ENCODE data around the gene RPS21.
"Not testable (repeated sequence)": the region's sequence is repeated elsewhere in the genome, so short reads cannot be mapped to it uniquely, and the experiment has no call there.

Gene RPS21

DNA sequence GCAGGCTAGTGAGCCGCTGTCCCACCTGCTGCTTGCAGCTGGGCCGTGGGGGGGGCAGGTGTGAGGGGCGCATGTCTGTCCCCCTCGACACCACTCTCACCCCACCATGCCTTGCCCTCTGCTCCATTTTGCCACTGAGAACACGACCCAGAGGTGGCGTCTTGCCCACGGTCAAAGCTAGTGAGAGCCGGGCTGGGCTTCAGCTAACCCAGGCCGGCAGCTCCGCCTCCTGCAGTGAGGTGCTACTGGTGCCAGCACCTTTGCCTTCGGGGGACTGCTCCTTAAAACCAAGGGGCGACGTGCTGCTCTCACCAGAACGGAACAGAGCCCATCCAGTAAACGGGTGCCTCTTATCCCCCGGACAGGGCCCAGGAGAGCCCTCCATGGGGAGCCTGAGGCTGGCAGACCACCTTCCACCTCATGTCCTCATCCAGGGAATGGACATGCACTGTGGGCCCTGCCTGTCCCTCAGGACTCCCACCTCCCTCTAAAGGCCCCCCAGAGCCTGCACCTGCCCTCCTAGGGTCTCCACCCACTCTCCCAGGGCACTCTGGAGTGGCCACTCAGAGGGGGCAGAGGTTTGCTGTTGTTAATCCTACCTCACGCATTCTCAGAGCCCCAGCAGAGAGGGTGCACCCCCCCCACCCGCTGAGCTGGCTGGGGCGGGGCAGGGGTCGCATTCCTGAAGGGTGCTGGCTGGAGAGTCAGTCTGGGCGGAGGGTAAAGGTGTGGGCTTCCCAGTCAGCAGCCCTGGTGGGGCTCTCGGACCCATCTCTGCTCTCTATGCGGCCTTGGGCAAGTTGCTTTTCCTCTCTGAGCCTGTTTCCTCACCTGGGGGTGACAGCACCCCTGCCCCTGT is 37.6 kb downstream of the RPS21 start:
- Histone ChIP-seq H3K9me2 (replicated peaks; ENCODE audit: low read depth, low read length) (no peaks in the 10 kb centered on the region), H3F3A (ENCODE audit: low read depth) (no peaks in the 10 kb centered on the region), H3K4me2 (ENCODE audit: low read depth, low read length, poor library complexity, severe bottlenecking) (no peak overlapping the region), H3K9ac (ENCODE audit: low read depth, low read length, poor library complexity, severe bottlenecking) (no peak overlapping the region), H3K4me3 (ENCODE audit: low read length, poor library complexity, severe bottlenecking) (no peak overlapping the region), H2AFZ (ENCODE audit: low read length) (no peak overlapping the region), H4K20me1 (ENCODE audit: insufficient read depth, low read length, poor library complexity, severe bottlenecking) (no peaks in the 10 kb centered on the region), H3K4me1 (ENCODE audit: insufficient read depth, low read length, poor library complexity, severe bottlenecking) (no peaks in the 10 kb centered on the region), H3K9me3 (ENCODE audit: insufficient read depth, low read depth, low read length) (no peaks in the 10 kb centered on the region), H3K27me3 (ENCODE audit: insufficient read depth, low read length, poor library complexity, severe bottlenecking) (no peaks in the 10 kb centered on the region), H3K36me3 (ENCODE audit: insufficient read depth, low read length) (no peaks in the 10 kb centered on the region), H3K79me2 (ENCODE audit: insufficient read depth, low read length) (no peaks in the 10 kb centered on the region)
- no peak for TF ChIP-seq EZH2phosphoT487 (IDR thresholded peaks at IDR 0.05; ENCODE audit: borderline replicate concordance)
- TF ChIP-seq, protein P1, sequence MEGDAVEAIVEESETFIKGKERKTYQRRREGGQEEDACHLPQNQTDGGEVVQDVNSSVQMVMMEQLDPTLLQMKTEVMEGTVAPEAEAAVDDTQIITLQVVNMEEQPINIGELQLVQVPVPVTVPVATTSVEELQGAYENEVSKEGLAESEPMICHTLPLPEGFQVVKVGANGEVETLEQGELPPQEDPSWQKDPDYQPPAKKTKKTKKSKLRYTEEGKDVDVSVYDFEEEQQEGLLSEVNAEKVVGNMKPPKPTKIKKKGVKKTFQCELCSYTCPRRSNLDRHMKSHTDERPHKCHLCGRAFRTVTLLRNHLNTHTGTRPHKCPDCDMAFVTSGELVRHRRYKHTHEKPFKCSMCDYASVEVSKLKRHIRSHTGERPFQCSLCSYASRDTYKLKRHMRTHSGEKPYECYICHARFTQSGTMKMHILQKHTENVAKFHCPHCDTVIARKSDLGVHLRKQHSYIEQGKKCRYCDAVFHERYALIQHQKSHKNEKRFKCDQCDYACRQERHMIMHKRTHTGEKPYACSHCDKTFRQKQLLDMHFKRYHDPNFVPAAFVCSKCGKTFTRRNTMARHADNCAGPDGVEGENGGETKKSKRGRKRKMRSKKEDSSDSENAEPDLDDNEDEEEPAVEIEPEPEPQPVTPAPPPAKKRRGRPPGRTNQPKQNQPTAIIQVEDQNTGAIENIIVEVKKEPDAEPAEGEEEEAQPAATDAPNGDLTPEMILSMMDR (conservative IDR thresholded peaks at IDR 0.05; ENCODE audit: low read length) = no peak

DNA sequence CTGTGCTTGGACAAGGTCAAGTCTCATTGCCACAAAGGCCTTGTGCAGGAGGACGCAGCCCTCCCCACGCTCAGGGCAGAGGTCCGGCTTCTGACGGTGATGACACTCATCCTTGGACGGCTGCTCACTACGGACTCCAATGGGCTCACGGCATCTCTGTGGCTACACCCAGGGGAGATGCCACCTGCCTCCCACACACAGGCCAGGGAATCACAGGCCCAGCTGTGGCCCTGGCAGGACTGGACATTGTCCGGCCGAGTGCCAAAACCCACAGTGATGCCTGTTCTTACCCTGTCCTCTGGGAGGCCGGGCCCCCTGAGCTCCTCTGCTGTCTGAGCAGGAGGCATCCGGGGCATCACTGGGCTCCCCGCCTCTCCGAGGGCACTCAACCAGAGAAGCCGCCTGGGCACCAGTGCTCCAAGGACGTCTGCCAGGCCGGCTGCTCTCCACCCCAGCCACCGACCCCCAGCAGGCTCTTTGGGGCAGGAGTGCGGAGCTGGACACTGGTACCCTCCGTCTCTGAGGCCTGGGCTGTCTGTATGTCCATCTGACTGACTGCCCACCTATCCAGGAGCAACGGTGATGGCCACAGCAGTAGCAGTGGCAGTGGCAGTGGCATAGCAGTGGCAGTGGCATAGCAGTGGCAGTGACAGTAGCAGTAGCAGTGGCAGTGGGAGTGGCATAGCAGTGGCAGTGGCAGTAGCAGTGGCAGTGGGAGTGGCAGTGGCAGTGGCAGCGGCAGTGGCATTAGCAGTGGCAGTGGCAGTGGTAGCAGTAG is 38.6 kb downstream of the RPS21 start:
- no peaks in the 10 kb centered on the region for H3K36me3 ChIP-seq (ENCODE audit: insufficient read depth, low read length)
- no peak overlapping the region for H3K9ac ChIP-seq (ENCODE audit: low read depth, low read length, poor library complexity, severe bottlenecking)
- H2AFZ ChIP-seq (ENCODE audit: low read length) = no peak overlapping the region
- H3K4me2 ChIP-seq (ENCODE audit: low read depth, low read length, poor library complexity, severe bottlenecking) = no peak overlapping the region
- no peaks in the 10 kb centered on the region for H4K20me1 ChIP-seq (ENCODE audit: insufficient read depth, low read length, poor library complexity, severe bottlenecking)
- H3K9me2 ChIP-seq (replicated peaks; ENCODE audit: low read depth, low read length) = no peaks in the 10 kb centered on the region
- no peak for TF ChIP-seq EZH2phosphoT487 (IDR thresholded peaks at IDR 0.05; ENCODE audit: borderline replicate concordance)
- TF ChIP-seq, protein P1 (conservative IDR thresholded peaks at IDR 0.05; ENCODE audit: low read length) = no peak
- H3K9me3 ChIP-seq (ENCODE audit: insufficient read depth, low read depth, low read length) = no peaks in the 10 kb centered on the region
- no peaks in the 10 kb centered on the region for H3F3A ChIP-seq (ENCODE audit: low read depth)
- H3K79me2 ChIP-seq (ENCODE audit: insufficient read depth, low read length) = no peaks in the 10 kb centered on the region
- no peak overlapping the region for H3K4me3 ChIP-seq (ENCODE audit: low read length, poor library complexity, severe bottlenecking)
- H3K4me1 ChIP-seq (ENCODE audit: insufficient read depth, low read length, poor library complexity, severe bottlenecking) = no peaks in the 10 kb centered on the region
- H3K27me3 ChIP-seq (ENCODE audit: insufficient read depth, low read length, poor library complexity, severe bottlenecking) = no peaks in the 10 kb centered on the region

DNA sequence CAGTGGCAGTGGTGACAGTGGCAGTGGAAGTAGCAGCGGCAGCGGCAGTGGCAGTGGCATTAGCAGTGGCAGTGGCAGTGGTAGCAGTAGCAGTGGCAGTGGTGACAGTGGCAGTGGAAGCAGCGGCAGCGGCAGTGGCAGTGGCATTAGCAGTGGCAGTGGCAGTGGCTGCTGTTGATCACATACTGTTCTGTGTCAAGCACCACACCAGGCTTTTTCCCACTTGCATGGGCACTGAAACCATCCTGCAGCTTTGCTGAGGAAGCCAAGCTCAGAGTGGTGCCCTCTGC is 39.1 kb downstream of the RPS21 start:
- not testable (repeated sequence) for H3K9ac ChIP-seq (ENCODE audit: low read depth, low read length, poor library complexity, severe bottlenecking); H3K36me3 ChIP-seq (ENCODE audit: insufficient read depth, low read length); H2AFZ ChIP-seq (ENCODE audit: low read length); H3K79me2 ChIP-seq (ENCODE audit: insufficient read depth, low read length); H3K9me3 ChIP-seq (ENCODE audit: insufficient read depth, low read depth, low read length); H3K27me3 ChIP-seq (ENCODE audit: insufficient read depth, low read length, poor library complexity, severe bottlenecking); H3F3A ChIP-seq (ENCODE audit: low read depth); H3K9me2 ChIP-seq (replicated peaks; ENCODE audit: low read depth, low read length); H4K20me1 ChIP-seq (ENCODE audit: insufficient read depth, low read length, poor library complexity, severe bottlenecking); H3K4me1 ChIP-seq (ENCODE audit: insufficient read depth, low read length, poor library complexity, severe bottlenecking); H3K4me2 ChIP-seq (ENCODE audit: low read depth, low read length, poor library complexity, severe bottlenecking); H3K4me3 ChIP-seq (ENCODE audit: low read length, poor library complexity, severe bottlenecking)

Measured in Loucy (cell line).